BLaER1 treated with 17β-estradiol and CSF1 and Interleukin-3, amounts not matched to agents 10 nM and 100 nM (cell line): ENCODE measurements around the gene NKX1-1.
"Not testable (repeated sequence)": the region's sequence is repeated elsewhere in the genome, so short reads cannot be mapped to it uniquely, and the experiment has no call there.

Experiments used
- H3K27ac ChIP-seq, 11 experiments: shearing (Covaris generic); formaldehyde crosslinking; 2 replicates each; pipeline ENCODE4 v1.8.1; 2022
- H3K27me3 ChIP-seq, 11 experiments: shearing (Covaris generic); formaldehyde crosslinking; 2 replicates each; pipeline ENCODE4 v1.8.1; 2022
- H3K36me3 ChIP-seq, 11 experiments: shearing (Covaris generic); formaldehyde crosslinking; 2 replicates each; pipeline ENCODE4 v1.8.1; 2022
- H3K4me1 ChIP-seq, 10 experiments: shearing (Covaris generic); formaldehyde crosslinking; 2 replicates each; pipeline ENCODE4 v1.8.1; 2022
- H3K4me2 ChIP-seq, 11 experiments: shearing (Covaris generic); formaldehyde crosslinking; 2 replicates each; pipeline ENCODE4 v1.8.1; 2022
- H3K4me3 ChIP-seq, 10 experiments: shearing (Covaris generic); formaldehyde crosslinking; 2 replicates each; pipeline ENCODE4 v1.8.1; 2022
- H3K9ac ChIP-seq, 11 experiments: shearing (Covaris generic); formaldehyde crosslinking; 2 replicates each; pipeline ENCODE4 v1.8.1; 2022
- H3K9me3 ChIP-seq, 11 experiments: shearing (Covaris generic); formaldehyde crosslinking; replicated peaks in 1 of 11; 2 replicates each; pipeline ENCODE4 v1.8.1; 2022
- H4K20me1 ChIP-seq, 11 experiments: shearing (Covaris generic); formaldehyde crosslinking; 2 replicates each; pipeline ENCODE4 v1.8.1; 2022
- Cebpa-rat ChIP-seq, 11 experiments: shearing (Covaris generic); IDR thresholded peaks; 2 replicates each; pipeline ENCODE4 v1.8.1; 2022

The NKX1-1 gene

DNA sequence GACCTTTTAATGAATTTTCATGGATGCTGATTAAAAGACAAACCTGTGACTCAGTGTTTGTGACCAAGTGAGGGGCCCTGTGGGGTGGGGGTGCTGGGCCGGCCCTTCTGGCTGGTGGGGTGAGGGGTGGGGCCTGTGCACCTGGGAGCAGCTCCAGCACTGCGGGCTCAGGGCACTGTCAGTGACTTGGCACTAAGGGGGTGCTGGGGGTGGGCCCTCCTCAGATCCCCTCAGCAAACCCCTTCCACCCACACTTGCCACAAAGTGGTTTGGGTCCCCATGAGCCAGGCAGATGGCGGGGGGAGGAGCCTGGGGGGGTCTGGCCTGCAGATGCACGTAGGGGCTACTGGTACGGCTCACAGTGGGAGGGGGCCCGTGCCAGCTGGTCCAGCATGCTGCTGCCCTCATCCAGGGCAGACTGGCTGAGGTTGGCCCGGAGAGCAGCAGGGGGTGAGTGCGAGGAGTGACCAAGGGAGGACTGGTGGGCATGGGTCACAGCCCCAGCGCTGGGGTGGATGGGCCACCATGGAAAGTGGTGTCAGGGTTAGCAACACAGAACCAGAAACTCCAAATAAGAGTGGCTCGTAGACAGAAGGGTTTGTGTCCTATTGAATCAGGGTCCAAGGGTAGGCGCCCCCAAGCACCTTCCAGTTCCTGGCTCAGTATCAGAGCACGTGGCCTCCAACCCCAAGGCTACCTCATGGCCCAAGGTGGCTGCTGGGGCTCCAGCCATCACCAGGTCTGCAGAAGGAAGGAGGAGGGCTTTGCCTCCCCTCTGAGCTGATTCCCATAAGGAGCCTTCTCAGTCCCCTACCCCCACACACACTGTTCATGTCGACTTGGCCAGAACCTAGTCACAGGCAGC, 10.1 kb downstream of the NKX1-1 start:
- Histone ChIP-seq H3K27me3 (no peaks in the 10 kb centered on the region), H3K36me3 (peaks cover 4 to 43% (median 12%) of the 10 kb centered on the region in 11 experiments; a peak in 17 of 22 replicates), H4K20me1 (no peaks in the 10 kb centered on the region), H3K4me1 (no peaks in the 10 kb centered on the region), H3K4me2 (no peak overlapping the region), H3K9ac (no peak overlapping the region), H3K4me3 (peak overlapping the region in 6 of 10 experiments; percentile 11 to 38 (median 15); a peak in 4 of 20 replicates), H3K9me3 (peaks cover 88 to 95% (median 93%) of the 10 kb centered on the region in 11 experiments), H3K27ac (no peak overlapping the region)
- no peak for TF ChIP-seq Cebpa-rat (IDR thresholded peaks at IDR 0.05)

DNA sequence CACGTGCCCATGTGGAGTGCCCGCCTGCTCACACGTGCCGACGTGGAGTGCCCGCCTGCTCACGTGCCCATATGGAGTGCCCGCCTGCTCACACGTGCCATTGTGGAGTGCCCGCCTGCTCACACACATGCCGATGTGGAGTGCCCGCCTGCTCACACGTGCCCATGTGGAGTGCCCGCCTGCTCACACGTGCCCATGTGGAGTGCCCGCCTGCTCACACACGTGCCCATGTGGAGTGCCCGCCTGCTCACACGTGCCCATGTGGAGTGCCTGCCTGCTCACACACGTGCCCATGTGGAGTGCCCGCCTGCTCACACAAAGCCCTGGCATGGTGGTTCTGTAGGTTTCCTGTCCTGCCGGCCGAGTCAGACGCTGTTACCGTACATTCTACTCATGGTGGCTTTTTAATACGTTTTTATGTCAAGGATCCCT, 10.8 kb downstream of the NKX1-1 start:
- not testable (repeated sequence) for H3K4me1 ChIP-seq, H3K4me3 ChIP-seq, H3K27me3 ChIP-seq, H3K27ac ChIP-seq, H3K4me2 ChIP-seq, H3K9ac ChIP-seq, H4K20me1 ChIP-seq
- Histone ChIP-seq H3K36me3 (peaks cover 4 to 50% (median 12%) of the 10 kb centered on the region in 11 experiments; a peak in 17 of 22 replicates), H3K9me3 (peaks cover 89 to 95% (median 93%) of the 10 kb centered on the region in 11 experiments)

DNA sequence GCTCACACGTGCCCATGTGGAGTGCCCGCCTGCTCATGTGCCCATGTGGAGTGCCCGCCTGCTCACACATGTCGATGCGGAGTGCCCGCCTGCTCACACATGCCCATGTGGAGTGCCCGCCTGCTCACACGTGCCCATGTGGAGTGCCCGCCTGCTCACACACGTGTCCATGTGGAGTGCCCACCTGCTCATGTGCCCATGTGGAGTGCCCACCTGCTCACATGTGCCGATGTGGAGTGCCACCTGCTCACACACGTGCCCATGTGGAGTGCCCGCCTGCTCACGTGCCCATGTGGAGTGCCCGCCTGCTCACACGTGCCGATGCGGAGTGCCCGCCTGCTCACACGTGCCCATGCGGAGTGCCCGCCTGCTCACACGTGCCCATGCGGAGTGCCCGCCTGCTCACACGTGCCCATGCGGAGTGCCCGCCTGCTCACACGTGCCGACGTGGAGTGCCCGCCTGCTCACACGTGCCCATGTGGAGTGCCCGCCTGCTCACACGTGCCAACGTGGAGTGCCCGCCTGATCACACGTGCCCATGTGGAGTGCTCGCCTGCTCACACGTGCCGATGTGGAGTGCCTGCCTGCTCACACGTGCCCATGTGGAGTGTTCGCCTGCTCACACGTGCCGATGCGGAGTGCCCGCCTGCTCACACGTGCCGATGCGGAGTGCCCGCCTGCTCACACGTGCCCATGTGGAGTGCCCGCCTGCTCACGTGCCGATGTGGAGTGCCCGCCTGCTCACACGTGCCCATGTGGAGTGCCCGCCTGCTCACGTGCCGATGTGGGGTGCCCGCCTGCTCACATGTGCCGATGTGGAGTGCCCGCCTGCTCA, 11.5 kb downstream of the NKX1-1 start:
- not testable (repeated sequence) for H3K4me3 ChIP-seq, H3K27ac ChIP-seq, H3K4me2 ChIP-seq, H3K4me1 ChIP-seq, H3K27me3 ChIP-seq, H3K9ac ChIP-seq, H4K20me1 ChIP-seq
- H3K36me3 ChIP-seq: peaks cover 4 to 54% (median 12%) of the 10 kb centered on the region in 11 experiments; a peak in 17 of 22 replicates
- H3K9me3 ChIP-seq: peaks cover 87 to 94% (median 92%) of the 10 kb centered on the region in 11 experiments

DNA sequence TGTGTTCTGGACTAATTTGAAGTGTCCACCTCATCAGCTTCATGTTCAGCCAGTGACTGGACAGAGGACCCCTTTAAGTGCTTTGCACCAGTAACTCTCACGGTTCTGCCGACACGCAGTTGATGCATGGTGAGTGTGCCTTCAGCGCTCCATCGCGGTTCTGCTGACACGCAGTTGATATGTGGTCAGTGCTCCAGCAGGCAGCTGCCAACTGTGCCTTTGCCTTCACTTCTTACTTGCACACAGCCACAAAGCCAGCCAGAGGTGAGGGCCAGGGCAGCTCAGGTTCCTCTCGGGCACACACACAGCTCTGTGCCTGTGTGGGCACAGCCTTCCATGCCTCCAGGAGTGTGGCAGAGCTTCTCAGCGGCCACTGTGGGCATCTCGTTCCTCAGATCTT, 12.4 kb downstream of the NKX1-1 start:
- H3K4me3 ChIP-seq: no peak overlapping the region
- TF ChIP-seq Cebpa-rat (IDR thresholded peaks at IDR 0.05): no peak
- H3K9me3 ChIP-seq: peaks cover 85 to 94% (median 92%) of the 10 kb centered on the region in 11 experiments

DNA sequence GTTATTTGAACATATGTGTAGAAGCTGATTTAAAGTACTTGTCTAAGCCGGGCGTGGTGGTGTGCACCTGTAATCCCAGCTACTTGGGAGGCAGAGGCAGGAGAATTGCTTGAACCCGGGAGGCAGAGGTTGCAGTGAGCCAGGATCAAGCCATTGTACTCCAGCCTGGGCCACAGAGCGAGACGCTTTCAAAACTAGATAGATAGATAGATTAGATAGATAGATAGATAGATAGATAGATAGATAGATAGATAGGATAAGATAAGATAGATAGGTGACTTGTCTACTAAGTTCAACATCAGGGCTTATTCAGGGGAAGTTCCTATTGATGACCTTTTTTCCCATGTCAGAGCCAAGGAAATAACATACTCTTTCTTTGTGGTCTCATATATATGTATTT, 12.9 kb downstream of the NKX1-1 start:
- H3K27me3 ChIP-seq, H3K27ac ChIP-seq, H3K9ac ChIP-seq, H4K20me1 ChIP-seq, H3K4me2 ChIP-seq, H3K4me1 ChIP-seq, H3K4me3 ChIP-seq: not testable (repeated sequence)
- peaks cover 85 to 94% (median 92%) of the 10 kb centered on the region in 11 experiments for H3K9me3 ChIP-seq
- H3K36me3 ChIP-seq: peaks cover 4 to 67% (median 18%) of the 10 kb centered on the region in 11 experiments; a peak in 17 of 22 replicates

More for the DNA sequence above, 12.4 kb downstream of the NKX1-1 start:
- Histone ChIP-seq H3K9ac (no peak overlapping the region), H3K4me2 (no peak overlapping the region), H3K36me3 (peaks cover 4 to 62% (median 16%) of the 10 kb centered on the region in 11 experiments; a peak in 17 of 22 replicates), H4K20me1 (no peaks in the 10 kb centered on the region), H3K4me1 (no peaks in the 10 kb centered on the region), H3K27me3 (no peaks in the 10 kb centered on the region), H3K27ac (no peak overlapping the region)

DNA sequence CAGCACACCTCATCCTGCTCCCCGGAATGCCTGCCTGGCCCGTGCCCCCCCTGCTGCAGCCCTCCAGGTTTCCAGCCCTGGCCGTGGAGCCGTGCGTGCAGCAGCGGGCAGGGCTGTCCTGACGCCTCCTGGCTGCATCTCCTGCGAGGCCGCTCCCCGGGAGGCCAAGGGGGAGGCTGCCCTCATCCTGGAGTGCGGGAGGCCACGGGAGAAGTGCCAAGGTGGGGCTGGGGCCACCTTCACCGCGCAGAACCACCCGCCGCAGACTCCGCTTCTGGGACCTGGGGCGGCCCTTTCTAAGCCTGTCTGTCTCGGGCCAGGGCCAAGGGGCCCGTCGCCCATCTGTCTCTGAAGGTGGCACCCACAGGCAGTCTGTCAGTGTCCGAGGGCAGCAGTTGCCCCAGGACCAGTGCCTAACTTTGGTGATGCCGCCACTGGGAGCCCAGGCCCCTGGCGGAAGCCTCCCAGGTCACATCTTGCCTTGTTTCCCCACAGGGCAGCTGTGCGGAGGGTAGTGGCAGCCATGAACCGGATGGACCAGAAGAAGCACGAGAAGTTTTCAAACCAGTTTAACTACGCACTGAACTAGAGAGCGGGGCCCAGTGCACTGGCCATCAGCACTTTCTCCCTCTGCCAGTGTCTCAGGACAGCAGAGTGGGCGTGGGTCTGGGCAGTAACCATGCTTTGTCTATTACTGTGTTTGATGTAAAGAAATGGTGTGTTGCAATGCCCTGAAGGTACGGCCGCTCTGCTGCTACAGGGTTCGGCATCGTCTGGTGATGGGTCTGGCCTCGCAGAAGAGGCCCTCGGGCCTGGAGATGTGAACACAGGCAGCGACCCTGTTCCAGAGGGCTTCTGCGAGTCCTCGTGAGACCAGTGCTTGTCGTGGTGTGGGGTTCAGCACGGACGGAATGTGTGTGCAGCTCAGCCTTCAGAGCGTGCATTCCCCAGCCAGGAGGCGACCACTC, 20.6 kb downstream of the NKX1-1 start:
- Histone ChIP-seq H3K36me3 (peaks cover 0 to 42% (median 4%) of the 10 kb centered on the region in 11 experiments; a peak in 7 of 22 replicates), H3K4me2 (peak overlapping the region in 2 of 11 experiments; percentile 10; a peak in 1 of 22 replicates), H3K9me3 (peaks cover 22 to 36% (median 30%) of the 10 kb centered on the region in 11 experiments), H3K4me3 (no peak overlapping the region), H4K20me1 (peaks cover 0 to 24% (median 0%) of the 10 kb centered on the region in 11 experiments; a peak in 1 of 22 replicates), H3K4me1 (peaks cover 0 to 16% (median 0%) of the 10 kb centered on the region in 10 experiments; a peak in 3 of 20 replicates), H3K27ac (no peak overlapping the region), H3K9ac (peak overlapping the region in 1 of 11 experiments; percentile 9; a peak in 1 of 22 replicates), H3K27me3 (no peaks in the 10 kb centered on the region)
- TF ChIP-seq Cebpa-rat (IDR thresholded peaks at IDR 0.05): no peak

DNA sequence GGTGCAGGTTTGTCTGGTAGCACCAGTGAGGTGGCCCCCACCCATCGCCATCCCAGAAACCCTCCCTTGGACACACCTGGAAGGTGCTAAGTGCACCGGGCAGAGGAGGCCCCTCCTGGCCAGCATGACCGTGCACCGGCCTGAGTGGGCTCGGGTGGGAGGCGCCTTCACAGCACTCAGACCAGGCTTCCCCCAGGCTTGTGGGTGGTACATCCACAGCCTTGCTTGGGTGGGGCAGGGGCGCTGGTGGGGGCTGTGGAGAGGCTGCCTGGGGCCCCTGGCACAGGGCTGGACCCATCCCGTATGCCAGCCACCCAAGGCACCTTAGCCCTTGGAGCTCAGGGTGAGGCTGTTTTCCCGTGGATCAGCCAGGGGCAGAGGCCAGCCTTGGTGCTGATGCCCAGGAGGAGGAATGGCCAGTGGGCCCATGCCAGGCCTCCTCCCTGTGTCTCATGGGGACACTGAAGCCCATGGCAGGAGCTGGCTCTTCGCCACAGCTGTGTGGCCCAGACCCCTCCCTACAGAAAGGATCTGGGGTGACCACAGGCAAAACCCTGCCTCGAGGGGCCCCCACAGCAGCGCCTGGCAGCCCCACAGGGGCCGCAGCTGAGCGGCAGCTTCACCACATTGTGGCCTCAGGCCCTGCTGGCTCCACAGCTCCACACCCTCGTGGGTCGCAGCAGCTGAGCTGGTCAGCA, 21.4 kb downstream of the NKX1-1 start:
- Histone ChIP-seq H3K27ac (no peak overlapping the region), H3K27me3 (no peaks in the 10 kb centered on the region), H3K4me3 (no peak overlapping the region), H3K4me2 (peak overlapping the region in 2 of 11 experiments; percentile 10; a peak in 1 of 22 replicates), H3K9me3 (peaks cover 16 to 29% (median 22%) of the 10 kb centered on the region in 11 experiments), H3K9ac (peak overlapping the region in 1 of 11 experiments; percentile 9; a peak in 1 of 22 replicates), H3K4me1 (peaks cover 0 to 16% (median 0%) of the 10 kb centered on the region in 10 experiments; a peak in 3 of 20 replicates), H3K36me3 (peaks cover 0 to 42% (median 4%) of the 10 kb centered on the region in 11 experiments; a peak in 7 of 22 replicates), H4K20me1 (peaks cover 0 to 24% (median 0%) of the 10 kb centered on the region in 11 experiments; a peak in 1 of 22 replicates)
- TF ChIP-seq Cebpa-rat (IDR thresholded peaks at IDR 0.05): no peak
